Kasumi-1 (cell line): ENCODE measurements around the gene ZNF439.
A peak's percentile ranks its signal among the peaks of the same experiment; 100 is the strongest.
"Not testable (repeated sequence)": the region's sequence is repeated elsewhere in the genome, so short reads cannot be mapped to it uniquely, and the experiment has no call there.

Experiments
- DNase-seq, 2 experiments: peaks; one replicate each; lab custom pipeline; 2025; lab: John Stamatoyannopoulos, UW

ZNF439 gene

DNA sequence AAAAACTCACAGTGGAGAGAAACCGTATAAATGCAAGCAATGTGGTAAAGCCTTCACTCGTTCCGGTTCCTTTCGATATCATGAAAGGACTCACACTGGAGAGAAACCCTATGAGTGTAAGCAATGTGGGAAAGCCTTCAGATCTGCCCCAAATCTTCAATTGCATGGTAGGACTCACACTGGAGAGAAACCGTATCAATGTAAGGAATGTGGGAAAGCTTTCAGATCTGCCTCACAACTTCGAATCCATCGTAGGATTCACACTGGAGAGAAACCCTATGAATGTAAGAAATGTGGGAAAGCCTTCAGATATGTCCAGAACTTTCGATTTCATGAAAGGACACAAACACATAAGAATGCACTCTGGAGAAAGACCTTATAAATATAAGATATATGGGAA, 19.7 kb downstream of the ZNF439 start:
- no peak for DNase-seq

DNA sequence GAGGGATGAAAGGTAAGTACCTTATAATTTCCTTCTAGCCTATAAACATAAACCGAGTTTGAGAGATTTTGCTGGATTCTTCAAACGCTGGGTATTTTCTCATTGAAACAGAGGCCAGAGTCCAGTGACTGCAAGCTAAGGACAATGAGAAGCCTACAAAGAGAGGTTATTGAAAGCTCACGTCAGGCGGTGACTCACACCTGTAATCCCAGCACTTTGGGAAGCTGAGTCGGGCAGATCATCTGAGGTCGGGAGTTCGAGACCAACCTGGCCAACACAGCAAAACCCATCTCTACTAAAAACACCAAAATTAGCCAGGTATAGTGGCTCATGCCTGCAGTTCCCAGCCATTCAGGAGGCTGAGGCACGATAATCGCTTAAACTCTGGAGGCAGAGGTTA, 24.1 kb downstream of the ZNF439 start:
- no peak for DNase-seq

DNA sequence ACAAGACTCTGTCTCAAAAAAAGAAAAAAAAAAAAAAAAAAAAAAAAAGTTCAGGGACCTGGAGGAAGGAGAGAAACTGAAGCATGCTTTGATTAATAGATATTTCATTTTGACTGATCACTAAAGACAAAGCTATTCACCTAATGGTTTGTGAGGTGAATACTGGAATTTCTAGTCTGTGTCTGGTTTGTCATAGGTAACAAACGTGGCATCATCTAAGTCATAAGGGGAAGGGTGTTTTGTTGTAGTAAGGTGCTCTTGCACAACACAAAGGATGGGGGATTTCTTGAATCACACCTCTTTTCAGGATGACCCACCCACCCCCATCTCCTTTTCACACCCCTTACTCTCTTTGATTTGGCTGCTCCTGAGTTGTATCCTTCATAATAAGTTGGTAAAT, 25.2 kb downstream of the ZNF439 start:
- no peak for DNase-seq

DNA sequence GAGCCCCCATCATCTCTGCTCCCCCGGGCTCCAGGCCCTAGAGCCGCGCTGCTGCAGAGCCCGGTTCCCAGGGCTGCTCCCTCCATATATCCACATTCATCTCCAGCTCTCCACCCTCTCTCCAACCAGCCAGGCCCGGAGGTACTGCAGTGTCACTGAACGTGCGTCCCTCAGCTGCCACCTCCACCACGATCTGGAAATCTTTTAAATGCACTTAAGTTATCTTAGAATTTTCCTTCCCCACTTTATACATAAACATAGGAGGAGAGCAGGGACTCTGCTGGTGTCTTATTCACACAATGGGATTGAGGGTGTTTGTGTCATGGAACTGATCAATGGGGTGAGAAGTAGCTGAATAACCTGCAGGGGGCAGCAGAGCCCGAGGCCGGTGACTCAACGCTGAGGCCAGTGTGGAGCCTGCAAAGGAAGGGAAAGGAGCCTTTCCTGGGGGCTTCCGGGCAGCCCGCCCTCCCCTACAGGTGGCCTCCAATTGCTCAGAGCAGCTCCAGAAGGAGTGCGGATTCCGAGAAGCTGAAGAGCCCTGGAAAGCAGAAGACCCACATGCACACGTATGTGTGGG, 31.3 kb downstream of the ZNF439 start:
- DNase-seq = peak in 1 of 2 experiments; percentile 6

DNA sequence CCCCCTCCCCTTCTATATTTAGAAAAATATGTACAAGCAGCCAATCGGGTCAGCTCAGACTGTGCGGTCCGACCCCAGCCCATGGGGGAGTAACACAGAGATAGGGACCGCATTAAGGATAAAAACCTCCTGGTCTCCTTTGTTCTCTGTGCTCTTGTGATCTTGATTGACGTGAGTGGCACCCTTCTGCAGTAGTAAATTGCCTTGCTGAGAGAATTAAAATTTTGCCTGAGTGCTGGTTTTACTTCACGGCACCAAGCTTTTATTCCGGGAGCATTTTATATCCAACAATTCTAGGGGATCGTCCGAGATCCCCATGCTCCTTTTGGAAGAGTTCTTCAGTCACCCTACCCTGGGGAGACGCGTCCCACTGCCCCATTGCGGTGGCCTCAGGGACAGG, 32.1 kb downstream of the ZNF439 start:
- DNase-seq = no peak

DNA sequence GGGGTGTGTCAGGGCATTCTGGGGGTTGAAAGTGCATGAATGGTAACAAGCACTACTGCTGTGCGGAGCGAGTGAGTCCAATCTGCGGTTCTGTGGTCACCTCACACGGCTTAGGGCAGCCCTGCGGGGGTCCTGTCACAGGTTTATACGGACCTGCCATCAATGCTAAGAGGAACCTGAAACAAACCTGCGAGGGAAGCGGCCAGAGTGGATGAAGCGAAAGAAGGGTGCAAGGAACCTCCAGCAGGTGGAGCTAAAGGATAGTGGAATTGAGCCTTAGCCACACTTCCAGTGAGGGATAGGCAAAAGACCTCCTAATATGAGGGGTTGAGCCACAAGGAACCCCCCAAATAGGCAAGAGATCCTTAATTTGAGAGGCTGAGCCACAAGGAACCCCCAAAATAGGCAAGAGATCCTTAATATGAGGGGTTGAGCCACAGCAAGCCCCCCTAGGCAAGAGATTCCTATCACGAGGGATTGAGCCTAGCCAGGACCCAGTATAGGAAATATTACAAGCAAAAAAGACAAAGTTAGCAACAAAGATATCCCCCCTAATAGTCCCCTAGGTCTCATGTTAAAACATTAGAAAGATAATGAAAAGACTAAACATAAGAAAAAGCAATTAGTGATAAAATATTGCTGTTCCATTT, 32.8 kb downstream of the ZNF439 start:
- DNase-seq = peak; percentile 70 to 90

DNA sequence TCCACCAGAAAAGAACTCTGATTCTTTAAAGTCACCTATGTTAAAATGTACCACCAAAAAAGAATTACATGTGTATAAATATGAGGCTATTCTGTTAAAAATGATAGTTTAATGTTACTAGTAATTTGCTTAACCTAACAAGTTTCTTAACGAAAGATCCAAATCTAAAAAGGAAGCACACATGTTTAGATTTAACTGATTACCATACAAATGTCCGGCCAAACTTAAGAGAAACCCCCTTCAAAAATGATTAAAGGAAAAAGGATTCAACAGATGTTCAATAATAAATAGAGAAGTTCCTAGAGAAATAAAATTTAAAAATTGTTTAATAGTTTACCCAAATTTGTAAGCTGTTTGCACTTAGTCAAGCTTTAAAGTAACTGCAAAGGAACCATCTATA, 34.1 kb downstream of the ZNF439 start:
- DNase-seq = no peak

DNA sequence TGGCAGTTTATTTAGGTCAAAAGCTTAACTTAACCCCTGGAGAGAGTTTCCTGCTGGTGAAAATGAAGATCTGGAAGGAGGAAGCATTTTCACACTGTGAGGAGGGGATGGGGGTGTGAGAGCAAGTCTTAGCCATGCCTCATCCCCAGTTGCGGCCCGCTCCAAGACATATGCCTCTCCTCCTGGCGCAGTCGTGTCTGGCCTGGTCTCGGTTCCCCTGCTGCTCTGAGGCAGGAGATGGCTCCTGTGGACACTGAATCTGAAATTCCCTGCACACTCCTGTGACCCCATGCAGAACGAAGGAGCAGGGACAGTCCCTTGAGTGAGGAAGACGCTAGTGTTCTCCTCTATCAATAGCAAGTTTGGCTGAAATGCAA, 38.7 kb downstream of the ZNF439 start:
- peak; percentile 48 to 62 for DNase-seq

DNA sequence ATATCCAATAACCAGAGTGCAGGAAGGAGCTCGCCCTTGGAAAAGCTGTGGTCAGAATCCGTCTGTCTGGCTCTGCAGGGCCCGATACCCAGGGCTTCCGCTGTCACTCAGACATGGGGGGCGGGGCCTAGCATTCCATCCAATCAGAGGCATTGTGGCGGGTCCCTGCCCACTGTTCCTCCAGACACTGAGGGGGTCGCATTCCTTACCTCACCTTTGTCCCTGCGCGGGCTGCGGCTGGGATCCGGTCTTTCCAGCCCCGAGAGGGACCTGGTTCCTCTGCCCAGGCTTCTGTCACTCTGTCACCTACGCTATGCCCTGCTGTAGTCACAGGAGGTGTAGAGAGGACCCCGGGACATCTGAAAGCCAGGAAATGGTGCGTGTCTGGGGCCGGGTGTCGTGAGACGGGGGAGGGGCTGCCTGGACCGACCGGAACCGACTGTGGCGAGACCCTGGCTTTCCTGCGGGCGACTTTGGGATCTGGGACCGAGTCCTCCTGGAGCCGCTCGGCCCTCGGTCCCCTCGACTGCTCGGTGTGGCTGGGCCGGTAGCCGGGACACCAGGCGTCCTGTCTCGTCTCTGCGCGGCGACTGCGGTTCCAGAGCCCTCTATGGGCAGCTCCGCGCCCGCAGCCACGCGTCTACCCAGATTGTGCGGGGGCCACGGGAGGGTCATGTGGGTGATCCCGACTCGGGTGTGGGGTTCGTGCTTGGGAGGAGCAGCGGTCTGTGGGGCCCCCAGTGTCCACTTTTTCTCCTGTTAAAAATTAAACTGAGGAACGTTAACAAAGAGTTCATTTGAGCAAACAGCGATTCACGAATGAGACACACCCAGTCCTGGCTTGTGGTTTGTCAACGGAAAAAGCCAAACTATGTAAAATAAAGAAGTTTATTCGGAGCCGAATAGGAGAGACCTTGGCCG, 39.3 kb downstream of the ZNF439 start, which contains the start of gene ZNF69:
Gene ZNF69, plus strand, starts transcription at position 172 of the 921 bp plus-strand sequence. Its CDS starts 142 bp downstream, at position 314.
- DNase-seq = peak; percentile 84 to 88

DNA sequence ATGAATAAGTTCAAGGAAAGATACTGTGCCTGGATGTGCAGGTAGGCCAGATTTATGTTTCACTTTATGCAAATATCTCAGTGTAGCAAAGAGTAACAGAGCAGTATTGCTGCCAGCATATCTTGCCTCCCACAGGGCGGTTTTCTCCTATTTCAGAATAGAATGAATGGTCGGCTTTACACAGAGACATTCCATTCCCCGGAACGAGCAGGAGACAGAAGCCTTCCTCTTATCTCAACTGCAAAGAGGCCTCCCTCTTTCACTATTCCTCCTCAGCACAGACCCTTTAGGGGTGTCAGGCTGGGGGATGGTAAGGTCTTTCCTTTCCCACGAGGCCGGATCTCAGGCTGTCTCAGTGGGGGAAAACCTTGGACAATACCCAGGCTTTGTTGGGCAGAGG, 41.4 kb downstream of the ZNF439 start:
- not testable (repeated sequence) for DNase-seq

DNA sequence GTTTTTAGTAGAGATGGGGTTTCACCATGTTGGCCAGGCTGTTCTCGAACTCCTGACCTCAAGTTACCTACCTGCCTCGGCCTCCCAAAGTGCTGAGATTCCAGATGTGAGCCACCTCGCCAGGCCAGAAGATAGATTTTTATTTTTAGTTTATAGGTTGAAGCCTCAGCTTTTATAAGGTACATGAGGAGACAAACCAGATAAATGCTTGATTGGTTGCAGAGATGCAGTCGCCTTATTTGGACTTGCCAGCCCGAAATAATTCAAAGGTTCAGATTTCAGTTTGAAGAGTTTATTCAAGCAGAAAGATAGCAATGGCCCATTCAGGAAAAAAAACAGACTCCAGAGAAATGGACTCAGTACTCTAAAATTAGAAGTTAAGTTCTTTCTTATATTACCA, 42.1 kb downstream of the ZNF439 start:
- DNase-seq = no peak

DNA sequence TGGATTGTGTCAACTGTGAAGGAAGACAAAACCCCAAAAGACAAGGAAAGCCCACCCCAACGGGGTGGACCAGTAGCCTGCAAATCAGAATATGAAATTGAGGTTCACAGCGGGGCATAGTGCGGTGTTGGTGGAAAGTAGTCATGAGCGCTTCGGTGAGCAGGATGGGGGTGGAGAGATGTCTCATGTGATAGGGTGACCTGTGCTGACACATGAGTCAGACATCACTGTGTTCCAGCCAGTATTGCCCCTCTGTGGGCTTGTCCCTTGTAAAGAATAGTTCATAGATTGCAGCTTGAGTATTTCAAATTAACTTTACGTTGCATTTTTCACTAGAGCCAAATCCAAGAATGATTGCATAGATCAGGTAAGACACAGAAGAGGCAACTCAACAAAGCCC, 46.3 kb downstream of the ZNF439 start:
- DNase-seq = no peak

DNA sequence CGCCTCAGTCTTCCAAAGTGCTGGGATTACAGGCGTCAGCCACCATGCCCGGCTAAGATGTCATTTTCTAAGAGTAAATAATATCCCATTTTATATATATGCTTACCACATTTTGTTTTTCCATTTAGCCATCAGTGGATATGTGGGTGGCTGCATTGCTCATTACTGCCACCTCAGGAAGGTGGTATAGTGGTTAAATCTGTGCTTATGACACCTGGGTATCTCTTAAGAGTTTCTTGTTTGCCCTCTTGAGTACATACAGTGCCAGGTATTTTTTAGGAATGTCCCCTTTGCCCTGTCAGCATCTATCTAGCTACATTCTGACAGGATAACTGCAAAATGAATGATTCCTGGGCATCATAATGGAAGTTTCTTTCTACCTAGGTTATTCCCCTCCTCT, 53.7 kb downstream of the ZNF439 start:
- DNase-seq = no peak

DNA sequence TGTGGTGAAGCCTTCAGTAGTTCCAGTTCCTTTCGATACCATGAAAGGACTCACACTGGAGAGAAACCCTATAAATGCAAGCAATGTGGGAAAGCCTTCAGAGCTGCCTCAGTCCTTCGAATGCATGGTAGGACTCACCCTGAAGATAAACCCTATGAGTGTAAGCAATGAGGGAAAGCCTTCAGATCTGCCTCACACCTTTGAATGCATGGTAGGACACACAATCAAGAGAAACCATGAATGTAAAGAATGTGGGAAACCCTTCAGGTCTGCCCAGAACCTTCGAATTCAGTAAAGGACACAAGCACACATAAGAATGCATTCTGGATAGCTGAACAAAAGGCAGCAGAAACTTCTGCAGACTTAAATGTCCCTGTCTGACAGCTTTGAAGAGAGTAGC, 57.4 kb downstream of the ZNF439 start:
- no peak for DNase-seq

DNA sequence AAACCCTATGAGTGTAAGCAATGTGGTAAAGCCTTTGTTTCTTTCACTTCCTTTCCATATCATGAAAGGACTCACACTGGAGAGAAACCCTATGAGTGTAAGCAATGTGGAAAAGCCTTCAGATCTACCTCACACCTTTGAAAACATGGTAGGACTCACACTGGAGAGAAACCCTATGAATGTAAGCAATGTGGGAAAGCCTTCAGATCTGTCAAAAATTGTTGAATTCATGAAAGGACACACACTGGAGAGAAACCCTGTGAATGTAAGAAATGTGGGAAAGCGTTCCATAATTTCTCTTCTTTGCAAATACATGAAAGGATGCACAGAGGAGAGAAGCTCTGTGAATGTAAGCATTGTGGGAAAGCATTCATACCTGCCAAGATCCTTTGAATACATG, 63.4 kb downstream of the ZNF439 start:
- DNase-seq = not testable (repeated sequence)

DNA sequence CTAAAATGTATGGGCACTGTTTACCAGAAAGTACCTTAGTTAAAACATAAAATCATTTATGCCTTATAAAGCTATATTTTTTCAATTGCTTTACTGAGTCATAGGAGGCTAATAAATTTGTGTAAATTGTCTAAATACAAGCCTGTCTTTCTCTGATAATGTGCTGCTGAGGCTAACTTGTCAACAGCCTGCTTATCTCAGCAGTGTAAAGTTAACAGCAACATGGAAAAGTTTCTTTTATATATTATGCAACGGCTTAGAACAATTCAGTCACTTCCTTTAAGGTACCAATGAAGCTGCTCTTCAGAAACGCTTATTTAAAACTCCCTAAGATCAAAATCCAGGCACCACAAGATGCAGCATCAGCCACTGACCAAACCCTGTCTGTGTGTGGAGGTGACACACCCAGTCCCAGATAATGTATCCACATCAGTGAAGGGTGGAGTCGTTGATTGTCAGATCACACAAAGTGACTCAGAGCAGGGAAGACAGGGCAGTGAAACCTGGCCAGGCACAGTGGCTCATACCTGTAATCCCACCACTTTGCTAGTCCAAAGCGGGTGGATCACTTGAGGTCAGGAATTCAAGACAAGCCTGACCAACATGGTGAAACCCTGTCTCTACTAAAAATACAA, 66.0 kb downstream of the ZNF439 start:
- not testable (repeated sequence) for DNase-seq
